Left lung (tissue), 10 donors: ENCODE results near the gene MSH5. TPM values are rescaled to one million over a fixed set of nuclear protein-coding genes. Genes with fewer than 3 reads are reported as not detected.

Source experiments
- ATAC-seq: fragments of 200-7000 bp; cut with Tn5 transposase; one replicate; pipeline ENCODE4 v1.9.1; 2020; ENCODE audit warnings: moderate library complexity
- DNase-seq, 4 donors: peaks; one replicate each; pipeline ENCODE4 v3.0.0-alpha.2; 2013 to 2020
- H3K27ac ChIP-seq, 2 donors: fragments of 200-600 bp; sonication (generic) in 1 of 2; one replicate each; pipeline versions ENCODE4 v1.5.0 to v1.8.0; 2020 to 2021
- H3K27me3 ChIP-seq, 2 donors: fragments of 200-600 bp; sonication (generic) in 1 of 2; one replicate each; pipeline versions ENCODE4 v1.5.0 to v1.8.0; 2020 to 2021
- H3K36me3 ChIP-seq, 2 donors: fragments of 200-600 bp; sonication (generic) in 1 of 2; one replicate each; pipeline versions ENCODE4 v1.5.0 to v1.8.0; 2020 to 2021
- H3K4me1 ChIP-seq, 2 donors: fragments of 200-600 bp; one replicate each; pipeline ENCODE4 v1.8.0; 2021
- H3K4me3 ChIP-seq, 2 donors: fragments of 200-600 bp; sonication (generic) in 1 of 2; one replicate each; pipeline versions ENCODE4 v1.5.0 to v1.8.0; 2020 to 2021; ENCODE audit warnings: mild to moderate bottlenecking in 1 of 2
- H3K9me3 ChIP-seq, 2 donors: fragments of 200-600 bp; sonication (generic) in 1 of 2; one replicate each; pipeline versions ENCODE4 v1.5.0 to v1.8.0; 2020 to 2021
- CTCF ChIP-seq, 2 donors: fragments of 200-600 bp; sonication (generic) in 1 of 2; IDR thresholded peaks; one replicate each; pipeline versions ENCODE4 v1.5.0 to v1.8.0; 2021; ENCODE audit warnings: antibody characterized with exemption in 2 of 2
- intact Hi-C, 2 donors: fragments of 100-400 bp; cut with DNase I; formaldehyde crosslinking; loops; one replicate each; pipeline versions ENCODE4 v1.11.2 to v1.14.2; 2022
- polyA plus RNA-seq, 6 donors: library from polyadenylated mRNA; unstranded; fragments of 120-200 nt; gene quantifications; one replicate each; pipeline ENCODE4 v1.2.1, GENCODE V29; 2013; ENCODE audit not compliant: insufficient read length in 6 of 6
- total RNA-seq, 2 donors: library from RNA; stranded (reverse); fragmentation: NEBNext Ultra II Directional; extraction: Animal tissue kit (Norgen Biotek cat#: 25700); gene quantifications; one replicate each; pipeline ENCODE4 v1.2.1, GENCODE V29; 2021
- donor health status: DM: no; HTN: yes; CAD: no.
- donor health status: DM: no; HTN: no; CAD: no.

Gene MSH5
- total and polyA plus RNA-seq, 8 donors, result 9.7 to 49.8 (median 36.7) TPM

- Histone ChIP-seq H3K4me1 (peaks cover 33 to 53% of the 10 kb centered on the region in 2 donors), H3K4me3 (peak overlapping the region in 1 of 2 donors; percentile 97), H3K36me3 (peaks cover 2 to 10% of the 10 kb centered on the region in 2 donors), H3K27me3 (no peaks in the 10 kb centered on the region), H3K27ac (peak overlapping the region; percentile 93 to 97), H3K9me3 (no peaks in the 10 kb centered on the region)
- intact Hi-C loops, result no loop called here
- ATAC-seq, result peak; percentile 19
- no peak for TF ChIP-seq CTCF (IDR thresholded peaks at IDR 0.05)
- DNase-seq, result peak in 3 of 4 donors; percentile 61 to 82 (median 78)
These were observed 1.5 kb upstream of the MSH5 start for GRCh38 chr6:31737991-31738979.

GRCh38 chr6:31740397-31741223, 805 bp downstream of the MSH5 start:
- peaks cover 28 to 39% of the 10 kb centered on the region in 2 donors for H3K4me1 ChIP-seq
- intact Hi-C loops, result no loop called here
- no peak for TF ChIP-seq CTCF (IDR thresholded peaks at IDR 0.05)
- ATAC-seq (peak; percentile 2), DNase-seq (peak in 3 of 4 donors; percentile 30 to 89 (median 60))
- no peaks in the 10 kb centered on the region for H3K36me3 ChIP-seq
- H3K4me3 ChIP-seq, result peak overlapping the region; percentile 79 to 83
- H3K27ac ChIP-seq, result peak overlapping the region; percentile 69 to 90
- H3K27me3 ChIP-seq, result no peaks in the 10 kb centered on the region
- H3K9me3 ChIP-seq, result no peaks in the 10 kb centered on the region

GRCh38 chr6:31741815-31742214, 2.0 kb downstream of the MSH5 start:
- Histone ChIP-seq H3K27ac (no peak overlapping the region), H3K4me1 (peaks cover 24 to 35% of the 10 kb centered on the region in 2 donors), H3K9me3 (no peaks in the 10 kb centered on the region), H3K36me3 (no peaks in the 10 kb centered on the region), H3K4me3 (no peak overlapping the region), H3K27me3 (no peaks in the 10 kb centered on the region)
- intact Hi-C loops, result no loop called here
- no peak for ATAC-seq
- no peak for DNase-seq
- TF ChIP-seq CTCF (IDR thresholded peaks at IDR 0.05), result no peak

GRCh38 chr6:31742894-31743293, 3.1 kb downstream of the MSH5 start:
- Histone ChIP-seq H3K4me1 (peaks cover 16 to 24% of the 10 kb centered on the region in 2 donors), H3K4me3 (no peak overlapping the region), H3K27ac (no peak overlapping the region), H3K36me3 (no peaks in the 10 kb centered on the region), H3K27me3 (no peaks in the 10 kb centered on the region), H3K9me3 (no peaks in the 10 kb centered on the region)
- no peak for DNase-seq
- intact Hi-C loops, result no loop called here
- no peak for TF ChIP-seq CTCF (IDR thresholded peaks at IDR 0.05)
- ATAC-seq, result no peak
